HG02840 (cell line): ENCODE results near the gene RNFT2.
"Not testable (repeated sequence)": the region's sequence is repeated elsewhere in the genome, so short reads cannot be mapped to it uniquely, and the experiment has no call there.

Experiments
- ATAC-seq: cut with Tn5 transposase; IDR thresholded peaks from one replicate; pipeline ENCODE4 v1.9.1; 2021; ENCODE audit warnings: mild to moderate bottlenecking, moderate library complexity, moderate number of reproducible peaks; ENCODE audit not compliant: unreplicated experiment, low FRiP score

The RNFT2 gene

DNA sequence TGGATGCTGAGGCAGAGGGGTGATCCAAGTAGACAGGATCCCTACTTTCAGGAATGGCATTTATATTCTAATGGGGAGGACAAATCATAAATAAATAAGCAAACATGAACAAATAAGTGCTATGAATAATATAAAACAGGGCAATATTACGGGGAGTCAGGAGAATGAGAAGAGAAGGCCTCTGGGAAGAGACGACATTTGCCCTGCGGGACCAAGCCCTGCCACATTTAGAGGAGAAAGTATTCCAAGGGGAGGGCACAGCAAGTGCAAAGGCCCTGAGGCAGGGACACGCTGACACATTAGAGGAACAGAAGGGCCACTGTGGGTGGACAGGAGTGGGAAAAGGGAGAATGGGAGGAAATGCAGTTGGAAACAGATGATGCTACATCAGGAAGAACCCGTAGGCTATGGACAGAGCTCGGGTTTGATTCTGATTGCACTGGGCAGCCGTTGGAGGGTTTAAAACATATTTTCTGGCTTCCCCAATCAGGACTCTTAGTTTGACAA lies 1.3 kb downstream of the RNFT2 start:
- no peak for ATAC-seq

DNA sequence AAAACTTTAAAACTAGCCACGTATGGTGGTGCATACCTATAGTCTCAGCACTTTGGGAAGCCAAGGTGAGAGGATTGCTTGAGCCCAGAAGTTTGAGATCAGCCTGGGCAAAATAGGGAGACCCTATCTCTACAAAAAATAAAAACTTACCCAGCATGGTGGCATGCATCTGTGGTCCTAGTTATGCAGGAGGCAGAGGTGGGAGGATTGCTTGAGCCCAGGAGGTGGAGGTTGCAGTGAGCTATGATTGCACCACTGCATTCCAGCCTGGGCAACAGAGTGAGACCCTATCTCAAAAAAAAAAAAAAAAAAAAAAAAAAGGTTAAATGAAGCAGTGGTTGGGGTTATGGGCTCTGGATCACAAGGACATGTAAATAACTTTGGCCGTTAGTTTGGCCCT lies 4.7 kb downstream of the RNFT2 start:
- ATAC-seq, result not testable (repeated sequence)

- ATAC-seq, result no peak
Measured at GRCh38 chr12:116744766-116745165, 6.7 kb downstream of the RNFT2 start.

DNA sequence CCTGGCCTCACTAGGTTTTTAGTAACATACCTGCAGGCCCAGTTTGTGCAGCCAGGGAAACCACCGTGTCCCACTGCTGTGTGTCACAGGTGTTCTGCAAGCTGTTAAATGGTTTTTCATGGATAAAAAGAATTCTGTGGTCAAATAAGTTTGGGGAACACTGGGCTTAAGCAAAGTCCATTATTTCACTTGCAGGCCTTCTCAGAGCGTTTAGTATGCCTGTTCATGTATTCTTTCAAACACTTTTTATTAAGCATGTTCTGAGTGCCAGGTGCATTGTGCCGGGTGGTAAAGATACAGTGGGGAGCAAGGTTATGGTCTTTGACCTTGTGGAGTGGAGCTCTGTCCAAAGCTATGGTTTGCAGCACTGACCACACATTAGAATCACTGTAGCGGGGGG lies 7.4 kb downstream of the RNFT2 start:
- no peak for ATAC-seq

DNA sequence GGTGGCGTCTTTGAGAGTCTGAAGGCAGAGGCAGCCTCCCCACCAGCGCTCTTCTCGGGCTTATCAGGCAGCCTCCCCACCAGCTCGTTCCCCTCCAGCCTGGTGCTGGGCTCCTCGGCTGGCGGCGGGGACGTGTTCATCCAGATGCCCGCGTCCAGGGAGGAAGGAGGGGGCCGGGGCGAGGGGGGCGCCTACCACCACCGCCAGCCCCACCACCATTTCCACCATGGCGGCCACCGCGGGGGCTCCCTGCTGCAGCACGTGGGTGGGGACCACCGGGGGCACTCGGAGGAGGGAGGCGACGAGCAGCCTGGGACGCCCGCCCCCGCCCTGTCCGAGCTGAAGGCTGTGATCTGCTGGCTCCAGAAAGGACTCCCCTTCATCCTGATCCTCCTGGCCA lies 11.8 kb downstream of the RNFT2 start:
- ATAC-seq, result no peak

- ATAC-seq, result no peak
Measured at GRCh38 chr12:116750298-116750697, 12.2 kb downstream of the RNFT2 start.

GRCh38 chr12:116754097-116754496 lies 16.0 kb downstream of the RNFT2 start:
- ATAC-seq, result not testable (repeated sequence)

DNA sequence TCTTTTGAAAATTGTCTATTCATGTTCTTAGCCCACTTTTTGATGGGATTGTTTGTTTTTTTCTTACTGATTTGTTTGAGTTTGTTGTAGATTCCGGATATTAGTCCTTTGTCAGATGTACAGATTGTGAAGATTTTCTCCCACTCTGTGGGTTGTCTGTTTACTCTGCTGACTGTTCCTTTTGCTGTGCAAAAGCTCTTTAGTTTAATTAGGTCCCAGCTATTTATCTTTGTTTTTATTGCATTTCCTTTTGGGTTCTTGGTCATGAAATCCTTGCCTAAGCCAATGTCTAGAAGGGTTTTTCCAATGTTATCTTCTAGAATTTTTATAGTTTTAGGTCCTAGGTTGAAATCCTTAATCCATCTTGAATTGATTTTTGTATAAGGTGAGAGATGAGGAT lies 16.7 kb downstream of the RNFT2 start:
- ATAC-seq, result not testable (repeated sequence)

DNA sequence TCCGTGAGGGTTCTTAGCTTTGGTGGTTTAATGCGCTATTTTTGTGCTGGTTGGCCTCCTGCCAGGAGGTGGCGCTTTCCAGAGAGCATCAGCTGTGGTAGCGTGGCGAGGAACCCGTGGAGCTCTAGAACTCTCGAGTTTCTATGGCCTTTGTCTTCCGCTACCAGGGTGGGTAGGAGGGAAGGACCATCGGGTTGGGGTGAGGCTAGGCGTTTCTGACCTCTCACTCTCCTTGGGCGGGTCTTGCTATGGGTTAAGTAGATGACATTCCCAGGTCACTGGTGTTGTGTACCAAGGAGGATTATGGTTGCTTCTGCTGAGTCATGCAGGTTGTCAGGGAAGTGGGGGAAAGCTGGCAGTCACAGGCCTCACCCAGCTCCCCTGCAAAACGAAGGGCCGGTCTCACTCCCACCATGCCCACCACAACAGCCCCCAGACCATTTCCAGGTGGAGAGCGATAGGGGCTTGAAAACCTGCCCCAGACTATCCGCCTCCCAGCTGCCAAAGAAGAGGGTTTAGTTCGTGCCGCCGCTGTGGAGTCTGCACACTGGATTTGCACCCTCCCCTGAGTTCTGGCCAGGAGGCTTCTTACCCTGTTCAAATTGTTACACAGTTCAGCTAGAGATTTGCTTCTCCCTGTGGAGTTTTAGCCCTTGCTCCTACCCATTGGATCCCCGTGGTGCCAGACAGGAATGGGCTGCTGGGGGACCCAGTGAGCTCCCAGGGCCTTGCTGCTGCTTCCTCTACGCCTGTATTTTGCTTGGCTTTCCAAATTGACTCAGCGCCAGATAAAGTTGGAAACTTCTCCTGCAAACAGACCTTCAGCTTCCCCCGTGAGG lies 21.9 kb downstream of the RNFT2 start:
- ATAC-seq, result no peak

GRCh38 chr12:116760622-116761020 lies 22.5 kb downstream of the RNFT2 start:
- no peak for ATAC-seq

GRCh38 chr12:116761499-116761898 lies 23.4 kb downstream of the RNFT2 start:
- ATAC-seq, result no peak

DNA sequence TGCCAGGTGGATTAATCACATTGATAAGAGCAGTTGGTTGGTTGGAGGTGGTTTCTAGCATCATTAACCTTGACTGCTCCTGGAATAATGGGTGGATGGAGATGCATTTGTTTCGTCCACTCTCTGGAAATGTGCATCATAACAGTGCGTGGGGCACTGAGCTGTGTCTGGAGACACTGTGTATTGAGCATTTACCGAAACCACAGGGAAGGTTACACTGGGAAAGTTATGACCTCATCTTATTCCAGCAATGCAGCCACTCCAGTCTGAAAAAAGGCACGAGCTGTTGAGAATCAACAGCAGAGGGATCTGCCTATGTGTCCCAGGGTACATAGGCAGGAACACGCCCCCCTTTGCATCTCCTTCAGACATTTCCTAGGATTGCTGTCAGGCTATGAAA lies 27.2 kb downstream of the RNFT2 start:
- ATAC-seq, result no peak

GRCh38 chr12:116766285-116766684 lies 28.2 kb downstream of the RNFT2 start:
- ATAC-seq, result no peak

- ATAC-seq, result no peak
Measured at GRCh38 chr12:116766746-116767145, 28.6 kb downstream of the RNFT2 start.

- no peak for ATAC-seq
Measured at GRCh38 chr12:116771651-116772050, 33.5 kb downstream of the RNFT2 start.

DNA sequence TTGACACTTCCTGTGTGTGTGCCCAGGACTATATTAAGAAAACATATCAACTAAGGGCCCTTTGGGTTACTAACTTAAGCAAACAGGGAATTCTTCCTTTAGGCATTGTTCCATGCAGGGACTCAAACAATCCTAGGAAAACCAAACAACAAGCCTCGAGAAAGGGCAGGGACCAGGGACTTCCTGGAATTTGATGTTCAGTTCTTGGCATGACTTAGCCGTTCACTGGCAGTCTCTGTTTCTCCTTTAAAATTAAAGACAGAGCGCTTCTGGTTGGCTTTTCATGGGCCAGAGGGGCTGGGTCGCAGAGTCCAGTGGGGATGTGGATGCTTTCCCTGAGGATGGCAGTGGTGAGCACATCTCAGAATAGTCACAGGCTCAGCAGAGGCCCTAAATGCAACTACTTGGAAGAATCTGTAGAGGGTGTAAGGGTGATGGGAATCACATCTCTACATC lies 35.2 kb downstream of the RNFT2 start:
- no peak for ATAC-seq

- ATAC-seq, result no peak
Measured at GRCh38 chr12:116774020-116774419, 35.9 kb downstream of the RNFT2 start.

DNA sequence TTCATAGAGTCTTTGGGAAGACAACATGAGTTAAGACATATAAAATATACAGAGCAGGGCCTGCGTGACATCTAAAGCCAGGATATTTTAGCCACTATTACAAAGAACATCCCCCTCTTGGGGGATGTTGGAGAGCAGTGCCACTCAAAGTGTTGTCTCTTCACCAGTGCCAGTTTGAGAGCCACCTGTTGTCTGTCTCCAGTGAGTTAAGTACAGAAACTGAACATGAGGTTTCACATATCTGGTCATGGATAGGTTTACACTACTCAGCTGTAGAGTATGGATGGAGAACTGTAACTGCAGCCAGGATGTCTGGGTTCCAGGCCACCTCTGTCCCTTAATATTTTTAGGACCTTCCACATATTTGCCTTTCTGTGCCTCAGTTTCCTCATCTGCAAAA lies 39.1 kb downstream of the RNFT2 start:
- no peak for ATAC-seq

GRCh38 chr12:116779597-116779996 lies 41.5 kb downstream of the RNFT2 start:
- ATAC-seq, result no peak

DNA sequence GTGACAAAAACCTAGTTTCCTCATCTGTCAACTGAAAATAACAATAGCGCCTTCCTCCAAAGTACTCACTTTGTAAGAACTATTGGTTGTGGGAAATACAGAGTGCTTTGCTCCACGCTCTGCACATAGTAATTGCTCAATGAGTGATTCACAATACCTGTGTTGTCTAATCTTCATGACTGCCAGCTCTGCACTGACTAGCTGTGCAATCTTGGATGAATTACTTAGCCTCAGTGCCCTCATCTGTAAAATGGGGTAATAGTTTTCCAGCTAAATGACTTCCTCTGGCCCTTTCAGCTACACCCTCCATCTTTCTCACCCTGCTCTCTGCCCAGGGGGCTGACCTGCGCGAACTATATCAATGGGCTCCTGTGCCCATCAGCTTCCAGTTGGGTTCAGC lies 42.8 kb downstream of the RNFT2 start:
- ATAC-seq, result no peak

DNA sequence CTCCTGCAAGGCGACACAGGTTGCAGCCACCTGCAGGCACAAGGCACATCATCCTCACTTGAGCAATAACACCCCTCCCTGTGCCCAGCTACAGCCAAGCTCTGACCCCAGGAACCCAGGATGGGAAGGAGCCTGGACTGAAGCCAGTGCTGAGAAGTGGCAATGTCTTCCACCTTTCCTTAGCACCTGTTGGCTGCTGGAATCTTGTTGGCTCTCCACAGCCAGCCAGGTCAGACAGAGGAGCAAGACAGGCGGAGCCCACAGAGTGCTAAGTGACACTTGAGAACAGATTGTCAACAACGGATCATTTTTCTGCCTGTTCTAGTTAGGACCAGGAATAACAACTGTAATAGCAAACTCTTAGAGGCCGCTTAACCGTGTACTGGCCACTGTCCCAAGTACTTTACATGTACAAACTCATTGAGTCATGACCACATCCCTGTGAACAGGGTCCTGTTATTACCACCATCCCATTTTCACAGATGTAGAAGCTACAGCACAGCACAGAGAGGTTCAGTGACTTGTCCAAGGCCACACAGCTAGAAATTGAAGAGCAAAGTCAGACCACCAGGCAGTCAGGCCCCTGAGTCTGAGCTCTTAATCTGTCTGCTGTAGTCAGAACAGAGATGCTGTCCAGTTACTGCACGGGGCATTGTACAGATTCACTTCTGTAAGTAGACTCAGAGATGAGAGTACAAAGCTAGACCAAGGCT lies 45.6 kb downstream of the RNFT2 start:
- no peak for ATAC-seq

DNA sequence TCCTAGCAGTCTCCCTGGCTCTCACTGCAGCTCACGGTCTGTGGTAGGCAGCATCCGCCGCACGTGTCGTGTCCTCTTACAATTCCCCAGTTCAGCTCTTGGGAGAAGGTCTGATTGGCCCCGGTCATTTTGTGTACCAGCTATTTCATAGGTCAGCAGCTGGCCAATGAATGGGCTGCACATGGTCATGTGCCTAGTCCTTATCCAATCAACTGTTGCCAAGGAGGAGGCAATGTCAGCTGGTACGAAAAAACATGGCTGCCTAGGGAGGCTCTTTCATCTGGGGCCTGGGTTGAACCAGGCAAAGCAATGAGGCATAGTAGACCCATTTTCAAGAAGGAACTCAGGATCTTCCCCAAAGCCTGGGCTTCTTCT lies 46.1 kb downstream of the RNFT2 start:
- ATAC-seq, result no peak
